CD4-positive, alpha-beta T cell (primary cell): ENCODE measurements around the gene PPM1L. TPM values are rescaled to one million over a fixed set of nuclear protein-coding genes. Genes with fewer than 3 reads are reported as not detected.

Source experiments
- ATAC-seq: fragments of 200-7000 bp; cut with Tn5 transposase; one replicate; pipeline ENCODE4 v1.10.0; 2022; ENCODE audit warnings: mild to moderate bottlenecking; ENCODE audit not compliant: poor library complexity
- CTCF ChIA-PET: fragments of 350-600 bp; sonication (Branson Sonifier 250); formaldehyde crosslinking; loops from one replicate; lab custom pipeline; 2021; ENCODE audit warnings: antibody characterized with exemption, inconsistent platforms; lab: Charles Lee
- POLR2A ChIA-PET: fragments of 350-600 bp; sonication (Branson Sonifier 250); formaldehyde crosslinking; loops from one replicate; lab custom pipeline; 2021; ENCODE audit warnings: antibody characterized with exemption, inconsistent platforms; lab: Charles Lee
- DNase-seq, 14 experiments: peaks; one replicate each; pipeline ENCODE4 v3.0.0-alpha.2; 2013 to 2020; ENCODE audit warnings: mixed read lengths in 2 of 14
- H3K27ac ChIP-seq, 2 donors: one replicate each; pipeline versions ENCODE4 v1.5.1 to v1.7.0; 2013; ENCODE audit warnings: low read length in 2 of 2, low read depth in 1 of 2, mild to moderate bottlenecking in 1 of 2
- H3K27me3 ChIP-seq, 2 experiments: 1 replicate in 1 of 2; 2 replicates in 1 of 2; pipeline versions ENCODE4 v1.6.1 to v1.7.0; 2013; ENCODE audit warnings: low read length in 2 of 2, control low read depth in 1 of 2, mild to moderate bottlenecking in 1 of 2, moderate library complexity in 1 of 2; ENCODE audit not compliant: insufficient read depth in 2 of 2, control insufficient read depth in 1 of 2
- H3K36me3 ChIP-seq: one replicate; pipeline ENCODE4 v1.6.1; 2013; ENCODE audit warnings: low read length, control low read depth; ENCODE audit not compliant: insufficient read depth
- H3K4me1 ChIP-seq: one replicate; pipeline ENCODE4 v1.6.1; 2013; ENCODE audit warnings: low read length, control low read depth; ENCODE audit not compliant: insufficient read depth
- H3K4me3 ChIP-seq: one replicate; pipeline ENCODE4 v1.5.1; 2013; ENCODE audit warnings: mild to moderate bottlenecking, low read length, moderate library complexity
- H3K9me3 ChIP-seq, 2 experiments: 1 replicate in 1 of 2; 2 replicates in 1 of 2; pipeline versions ENCODE4 v1.6.1 to v1.7.0; 2013; ENCODE audit warnings: low read length in 2 of 2, mild to moderate bottlenecking in 2 of 2, control low read depth in 1 of 2, moderate library complexity in 1 of 2; ENCODE audit not compliant: control insufficient read depth in 1 of 2, insufficient read depth in 1 of 2
- H3K27ac Mint-ChIP-seq: one replicate; pipeline ENCODE4 v1.8.0; 2020; ENCODE audit warnings: mixed read lengths
- H3K27me3 Mint-ChIP-seq: one replicate; pipeline ENCODE4 v1.8.0; 2021; ENCODE audit warnings: mixed read lengths
- H3K36me3 Mint-ChIP-seq: one replicate; pipeline ENCODE4 v1.8.0; 2021; ENCODE audit warnings: low read depth, mixed read lengths
- H3K4me1 Mint-ChIP-seq: one replicate; pipeline ENCODE4 v1.8.0; 2021; ENCODE audit warnings: low read depth, mixed read lengths
- H3K4me3 Mint-ChIP-seq: one replicate; pipeline ENCODE4 v1.8.0; 2020; ENCODE audit warnings: mild to moderate bottlenecking, mixed read lengths
- H3K9me3 Mint-ChIP-seq: one replicate; pipeline ENCODE4 v1.8.0; 2020; ENCODE audit warnings: mixed read lengths
- CTCF ChIP-seq: fragments of 200-600 bp; IDR thresholded peaks from one replicate; pipeline ENCODE4 v1.8.0; 2022; ENCODE audit warnings: antibody characterized with exemption, mild to moderate bottlenecking
- intact Hi-C, 2 experiments: fragments of 100-400 bp; cut with DNase I in 1 of 2; cut with micrococcal nuclease in 1 of 2; formaldehyde crosslinking; loops; one replicate each; pipeline versions ENCODE4 v1.15.1 to v1.9.0; 2023 to 2025; cut with DNase I, micrococcal nuclease
- total RNA-seq, 174 experiments: library from RNA in 2 of 174; stranded (reverse) in 2 of 174; gene quantifications; one replicate each; pipeline ENCODE4 v1.2.3 and lab custom pipeline; 2021 to 2026

The PPM1L gene
- total RNA-seq, 2 experiments from 2014 or later = 3.0 to 3.4 TPM

DNA sequence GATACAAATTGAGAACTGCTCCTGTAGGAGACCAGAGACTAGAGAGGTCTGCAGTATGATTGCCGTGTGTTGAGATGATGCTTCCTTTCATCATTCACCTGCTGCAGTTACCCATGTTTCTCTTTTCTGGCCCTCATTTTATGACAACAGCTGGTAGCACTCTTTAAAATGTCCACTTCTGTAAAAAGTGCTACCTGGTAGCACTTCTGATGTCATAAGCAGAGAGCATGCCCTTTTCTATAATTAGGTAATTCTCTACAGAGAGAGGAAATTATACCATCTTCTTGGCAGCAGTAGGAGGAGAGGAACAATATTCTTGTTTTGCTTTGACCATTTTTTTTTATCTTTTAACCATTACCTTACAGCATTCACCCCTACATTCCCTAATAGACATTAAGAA, 123.8 kb downstream of the PPM1L start:
- Mint-ChIP-seq H3K4me1 (no peaks in the 10 kb centered on the region), H3K27ac (no peak overlapping the region), H3K9me3 (peaks cover 4% of the 10 kb centered on the region), H3K27me3 (no peaks in the 10 kb centered on the region), H3K36me3 (no peaks in the 10 kb centered on the region), H3K4me3 (no peak overlapping the region)
- Histone ChIP-seq H3K36me3 (no peaks in the 10 kb centered on the region), H3K9me3 (no peaks in the 10 kb centered on the region), H3K27ac (no peak overlapping the region), H3K27me3 (no peaks in the 10 kb centered on the region), H3K4me3 (no peak overlapping the region), H3K4me1 (no peaks in the 10 kb centered on the region)
- no peak for TF ChIP-seq CTCF
- no peak for DNase-seq
- ChIA-PET POLR2A (no interaction called here), CTCF (no interaction called here)
- no peak for ATAC-seq
- intact Hi-C loops = no loop called here

GRCh38 chr3:160883373-160883772, 127.3 kb downstream of the PPM1L start:
- Histone ChIP-seq H3K36me3 (no peaks in the 10 kb centered on the region), H3K4me1 (no peaks in the 10 kb centered on the region), H3K27ac (no peak overlapping the region), H3K27me3 (no peaks in the 10 kb centered on the region), H3K4me3 (no peak overlapping the region), H3K9me3 (peaks cover 0 to 11% of the 10 kb centered on the region in 2 experiments)
- Mint-ChIP-seq H3K27me3 (no peaks in the 10 kb centered on the region), H3K9me3 (peaks cover 10% of the 10 kb centered on the region), H3K36me3 (no peaks in the 10 kb centered on the region), H3K4me3 (no peak overlapping the region), H3K27ac (no peak overlapping the region), H3K4me1 (no peaks in the 10 kb centered on the region)
- ATAC-seq = no peak
- intact Hi-C loops = no loop called here
- ChIA-PET CTCF (no interaction called here), POLR2A (no interaction called here)
- TF ChIP-seq CTCF = no peak
- no peak for DNase-seq

- no peaks in the 10 kb centered on the region for H3K36me3 Mint-ChIP-seq
- H3K9me3 Mint-ChIP-seq = peaks cover 14% of the 10 kb centered on the region
- Histone ChIP-seq H3K4me1 (no peaks in the 10 kb centered on the region), H3K9me3 (peaks cover 0 to 11% of the 10 kb centered on the region in 2 experiments), H3K27me3 (no peaks in the 10 kb centered on the region), H3K4me3 (no peak overlapping the region), H3K36me3 (no peaks in the 10 kb centered on the region), H3K27ac (no peak overlapping the region)
- H3K4me3 Mint-ChIP-seq = no peak overlapping the region
- DNase-seq = peak in 1 of 14 experiments; percentile 4
- ChIA-PET CTCF (no interaction called here), POLR2A (no interaction called here)
- TF ChIP-seq CTCF = no peak
- no peaks in the 10 kb centered on the region for H3K27me3 Mint-ChIP-seq
- no peak overlapping the region for H3K27ac Mint-ChIP-seq
- intact Hi-C loops = no loop called here
- no peaks in the 10 kb centered on the region for H3K4me1 Mint-ChIP-seq
- ATAC-seq = no peak
Observed at GRCh38 chr3:160885791-160886286, 129.8 kb downstream of the PPM1L start.
